A673 (cell line): ENCODE data around the gene LDB2.

ENCODE experiments used
- CTCF ChIP-seq: fragments of 300-800, 200-600 bp; sonication (generic); conservative IDR thresholded peaks from 2 replicates; pipeline ENCODE4 v1.5.1; 2017; ENCODE audit warnings: low read depth, mild to moderate bottlenecking, antibody characterized with exemption, low read length, moderate library complexity, mixed read lengths
- EZH2 ChIP-seq: fragments of 200-600 bp; sonication (generic); IDR thresholded peaks from 2 replicates; pipeline ENCODE4 v1.6.1; 2017; ENCODE audit warnings: borderline replicate concordance, low read depth, mild to moderate bottlenecking, mixed read lengths, antibody characterized with exemption, low read length; ENCODE audit not compliant: poor library complexity, severe bottlenecking

- TF ChIP-seq CTCF (no peak), EZH2 (no peak)
Measured at GRCh38 chr4:16686195-16686594, 212.2 kb downstream of the LDB2 start.
